Midbrain (tissue), 1 donor: ENCODE data around the gene WNT11.

Experiments used
- DNase-seq: peaks from one replicate; lab custom pipeline; 2025; lab: John Stamatoyannopoulos, UW

WNT11 gene

GRCh38 chr11:76174330-76174729 is 32.0 kb downstream of the WNT11 start:
- no peak for DNase-seq

GRCh38 chr11:76173663-76174062 is 32.6 kb downstream of the WNT11 start:
- DNase-seq: no peak

GRCh38 chr11:76172583-76172982 is 33.7 kb downstream of the WNT11 start:
- no peak for DNase-seq

- no peak for DNase-seq
Observed at GRCh38 chr11:76170468-76170867, 35.8 kb downstream of the WNT11 start.

- DNase-seq: no peak
Observed at GRCh38 chr11:76169473-76169896, 36.8 kb downstream of the WNT11 start.

- no peak for DNase-seq
Observed at GRCh38 chr11:76167590-76167989, 38.7 kb downstream of the WNT11 start.

GRCh38 chr11:76166314-76166713 is 40.0 kb downstream of the WNT11 start:
- DNase-seq: no peak

GRCh38 chr11:76164861-76165751 is 41.2 kb downstream of the WNT11 start:
- DNase-seq: no peak

- no peak for DNase-seq
Observed at GRCh38 chr11:76164081-76164480, 42.2 kb downstream of the WNT11 start.

- no peak for DNase-seq
Observed at GRCh38 chr11:76163289-76163880, 42.9 kb downstream of the WNT11 start.

- no peak for DNase-seq
Observed at GRCh38 chr11:76162336-76163288, 43.7 kb downstream of the WNT11 start.

- DNase-seq: no peak
Observed at GRCh38 chr11:76161261-76161961, 44.9 kb downstream of the WNT11 start.

GRCh38 chr11:76160856-76161255 is 45.4 kb downstream of the WNT11 start:
- DNase-seq: no peak

GRCh38 chr11:76159983-76160661 is 46.2 kb downstream of the WNT11 start:
- DNase-seq: no peak

- no peak for DNase-seq
Observed at GRCh38 chr11:76159303-76159937, 46.9 kb downstream of the WNT11 start.

- no peak for DNase-seq
Observed at GRCh38 chr11:76158394-76159302, 47.7 kb downstream of the WNT11 start.

- DNase-seq: no peak
Observed at GRCh38 chr11:76157891-76158290, 48.4 kb downstream of the WNT11 start.

- DNase-seq: no peak
Observed at GRCh38 chr11:76156971-76157427, 49.3 kb downstream of the WNT11 start.

- DNase-seq: no peak
Observed at GRCh38 chr11:76155500-76156227, 50.6 kb downstream of the WNT11 start.
